Measurements from ENCODE around the gene KLHL30. TPM values are rescaled to one million over a fixed set of nuclear protein-coding genes. Genes with fewer than 3 reads are reported as not detected.

The KLHL30 gene
- total and polyA plus RNA-seq, 2 experiments from 2014 or later: 0.07 TPM; not detected in 1

DNA sequence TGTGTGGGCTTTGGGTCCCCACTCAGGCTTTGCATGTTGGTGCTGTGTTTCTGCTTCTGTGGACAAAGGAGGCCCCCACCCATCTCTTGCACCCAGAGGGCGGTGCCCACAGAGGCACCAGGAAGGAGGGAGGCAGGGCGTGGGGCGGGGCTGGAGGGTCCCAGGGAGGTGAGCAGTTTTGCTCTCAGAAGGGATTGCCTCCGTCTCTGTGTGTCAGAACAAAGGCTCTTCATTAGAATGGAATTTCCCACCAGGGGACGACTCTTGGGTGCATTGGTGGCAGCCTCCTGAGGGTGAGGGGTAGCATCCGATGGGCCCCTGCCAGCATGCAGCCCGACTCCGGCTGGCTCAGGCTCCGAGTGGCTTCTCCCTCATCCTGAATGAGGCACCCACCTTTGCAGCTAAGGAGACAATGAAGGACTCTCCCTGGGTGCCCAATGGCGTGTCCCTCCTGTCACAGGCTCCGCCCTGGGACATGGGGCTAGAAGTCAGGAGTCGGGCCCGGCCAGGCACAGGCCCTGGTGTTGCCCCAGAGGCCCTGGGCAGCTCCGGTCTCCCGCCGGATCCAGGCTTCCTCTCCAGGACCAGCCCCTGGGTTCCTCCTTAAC lies 13.3 kb downstream of the KLHL30 start (continued):
- TF ChIP-seq, protein P1, sequence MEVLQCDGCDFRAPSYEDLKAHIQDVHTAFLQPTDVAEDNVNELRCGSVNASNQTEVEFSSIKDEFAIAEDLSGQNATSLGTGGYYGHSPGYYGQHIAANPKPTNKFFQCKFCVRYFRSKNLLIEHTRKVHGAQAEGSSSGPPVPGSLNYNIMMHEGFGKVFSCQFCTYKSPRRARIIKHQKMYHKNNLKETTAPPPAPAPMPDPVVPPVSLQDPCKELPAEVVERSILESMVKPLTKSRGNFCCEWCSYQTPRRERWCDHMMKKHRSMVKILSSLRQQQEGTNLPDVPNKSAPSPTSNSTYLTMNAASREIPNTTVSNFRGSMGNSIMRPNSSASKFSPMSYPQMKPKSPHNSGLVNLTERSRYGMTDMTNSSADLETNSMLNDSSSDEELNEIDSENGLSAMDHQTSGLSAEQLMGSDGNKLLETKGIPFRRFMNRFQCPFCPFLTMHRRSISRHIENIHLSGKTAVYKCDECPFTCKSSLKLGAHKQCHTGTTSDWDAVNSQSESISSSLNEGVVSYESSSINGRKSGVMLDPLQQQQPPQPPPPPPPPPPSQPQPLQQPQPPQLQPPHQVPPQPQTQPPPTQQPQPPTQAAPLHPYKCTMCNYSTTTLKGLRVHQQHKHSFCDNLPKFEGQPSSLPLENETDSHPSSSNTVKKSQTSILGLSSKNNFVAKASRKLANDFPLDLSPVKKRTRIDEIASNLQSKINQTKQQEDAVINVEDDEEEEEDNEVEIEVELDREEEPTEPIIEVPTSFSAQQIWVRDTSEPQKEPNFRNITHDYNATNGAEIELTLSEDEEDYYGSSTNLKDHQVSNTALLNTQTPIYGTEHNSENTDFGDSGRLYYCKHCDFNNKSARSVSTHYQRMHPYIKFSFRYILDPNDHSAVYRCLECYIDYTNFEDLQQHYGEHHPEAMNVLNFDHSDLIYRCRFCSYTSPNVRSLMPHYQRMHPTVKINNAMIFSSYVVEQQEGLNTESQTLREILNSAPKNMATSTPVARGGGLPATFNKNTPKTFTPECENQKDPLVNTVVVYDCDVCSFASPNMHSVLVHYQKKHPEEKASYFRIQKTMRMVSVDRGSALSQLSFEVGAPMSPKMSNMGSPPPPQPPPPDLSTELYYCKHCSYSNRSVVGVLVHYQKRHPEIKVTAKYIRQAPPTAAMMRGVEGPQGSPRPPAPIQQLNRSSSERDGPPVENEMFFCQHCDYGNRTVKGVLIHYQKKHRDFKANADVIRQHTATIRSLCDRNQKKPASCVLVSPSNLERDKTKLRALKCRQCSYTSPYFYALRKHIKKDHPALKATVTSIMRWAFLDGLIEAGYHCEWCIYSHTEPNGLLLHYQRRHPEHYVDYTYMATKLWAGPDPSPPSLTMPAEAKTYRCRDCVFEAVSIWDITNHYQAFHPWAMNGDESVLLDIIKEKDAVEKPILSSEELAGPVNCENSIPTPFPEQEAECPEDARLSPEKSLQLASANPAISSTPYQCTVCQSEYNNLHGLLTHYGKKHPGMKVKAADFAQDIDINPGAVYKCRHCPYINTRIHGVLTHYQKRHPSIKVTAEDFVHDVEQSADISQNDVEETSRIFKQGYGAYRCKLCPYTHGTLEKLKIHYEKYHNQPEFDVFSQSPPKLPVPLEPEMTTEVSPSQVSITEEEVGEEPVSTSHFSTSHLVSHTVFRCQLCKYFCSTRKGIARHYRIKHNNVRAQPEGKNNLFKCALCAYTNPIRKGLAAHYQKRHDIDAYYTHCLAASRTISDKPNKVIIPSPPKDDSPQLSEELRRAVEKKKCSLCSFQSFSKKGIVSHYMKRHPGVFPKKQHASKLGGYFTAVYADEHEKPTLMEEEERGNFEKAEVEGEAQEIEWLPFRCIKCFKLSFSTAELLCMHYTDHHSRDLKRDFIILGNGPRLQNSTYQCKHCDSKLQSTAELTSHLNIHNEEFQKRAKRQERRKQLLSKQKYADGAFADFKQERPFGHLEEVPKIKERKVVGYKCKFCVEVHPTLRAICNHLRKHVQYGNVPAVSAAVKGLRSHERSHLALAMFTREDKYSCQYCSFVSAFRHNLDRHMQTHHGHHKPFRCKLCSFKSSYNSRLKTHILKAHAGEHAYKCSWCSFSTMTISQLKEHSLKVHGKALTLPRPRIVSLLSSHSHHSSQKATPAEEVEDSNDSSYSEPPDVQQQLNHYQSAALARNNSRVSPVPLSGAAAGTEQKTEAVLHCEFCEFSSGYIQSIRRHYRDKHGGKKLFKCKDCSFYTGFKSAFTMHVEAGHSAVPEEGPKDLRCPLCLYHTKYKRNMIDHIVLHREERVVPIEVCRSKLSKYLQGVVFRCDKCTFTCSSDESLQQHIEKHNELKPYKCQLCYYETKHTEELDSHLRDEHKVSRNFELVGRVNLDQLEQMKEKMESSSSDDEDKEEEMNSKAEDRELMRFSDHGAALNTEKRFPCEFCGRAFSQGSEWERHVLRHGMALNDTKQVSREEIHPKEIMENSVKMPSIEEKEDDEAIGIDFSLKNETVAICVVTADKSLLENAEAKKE (CRISPR knock-in tag; IDR thresholded peaks at IDR 0.05): no peak
- TF ChIP-seq CREB1 (CRISPR knock-in tag; IDR thresholded peaks at IDR 0.05; ENCODE audit: low read depth) (no peak), POLR2AphosphoS5 (IDR thresholded peaks at IDR 0.05; ENCODE audit: low read depth) (no peak)

GRCh38 chr2:238152771-238153688 lies 14.6 kb downstream of the KLHL30 start:
- no peaks in the 10 kb centered on the region for H3K36me3 ChIP-seq (ENCODE audit: insufficient read depth)
- Mint-ChIP-seq H3K4me1 (peaks cover 8% of the 10 kb centered on the region), H3K27ac (no peak overlapping the region), H3K36me3 (ENCODE audit: low read depth) (no peaks in the 10 kb centered on the region), H3K9me3 (peaks cover 3% of the 10 kb centered on the region; the same call in 2 of the 3 replicates), H3K4me3 (no peak overlapping the region), H3K27me3 (ENCODE audit: insufficient read depth, low read depth, poor library complexity) (peaks cover 16% of the 10 kb centered on the region)
- no peak for ATAC-seq
- peaks cover 15% of the 10 kb centered on the region for H3K27me3 ChIP-seq (ENCODE audit: insufficient read depth)
- H4K20me1 ChIP-seq (replicated peaks; ENCODE audit: insufficient read depth): no peaks in the 10 kb centered on the region
- no peak overlapping the region for H3K4me3 ChIP-seq
- 0 out of 2 replicates have a peak, but pooled peaks cover 3% of the 10 kb centered on the region for H3F3A ChIP-seq (replicated peaks; ENCODE audit: low read depth)
- no peak overlapping the region for H3K27ac ChIP-seq (ENCODE audit: low read depth)
- DNase-seq (ENCODE audit: low spot score): peak; percentile 27
- H3K4me1 ChIP-seq (ENCODE audit: insufficient read depth): no peaks in the 10 kb centered on the region; the same call in 1 of the 2 replicates
- no peak overlapping the region for H2AFZ ChIP-seq
- no peaks in the 10 kb centered on the region for H3K9me2 ChIP-seq (ENCODE audit: insufficient read depth)
- H3K79me2 ChIP-seq (replicated peaks; ENCODE audit: insufficient read depth): no peaks in the 10 kb centered on the region
- H3K4me2 ChIP-seq: no peak overlapping the region
- TF ChIP-seq, protein P1 (CRISPR knock-in tag; IDR thresholded peaks at IDR 0.05): no peak
- TF ChIP-seq ZNF331 (CRISPR knock-in tag; IDR thresholded peaks at IDR 0.05; ENCODE audit: low read depth): no peak
- TF ChIP-seq EZH2phosphoT487 (IDR thresholded peaks at IDR 0.05; ENCODE audit: unreplicated experiment): no peak
